HFF-Myc (cell line): Measurements from ENCODE around the gene DMD.

Source experiments
- DNase-seq: peaks from one replicate; pipeline ENCODE4 v3.0.0-alpha.2; 2011; ENCODE audit warnings: low read depth; ENCODE audit errors: extremely low read depth
- H3K4me3 ChIP-seq: replicated peaks from 2 replicates; pipeline ENCODE4 v1.5.1; 2011; ENCODE audit warnings: low read depth, mild to moderate bottlenecking, control low read depth, low read length
- CTCF ChIP-seq: IDR thresholded peaks from 2 replicates; pipeline ENCODE4 v1.5.1; 2012; ENCODE audit warnings: mild to moderate bottlenecking, low read depth, low read length, control low read depth; ENCODE audit errors: missing control alignments

The DMD gene

GRCh38 chrX:32987142-32987541 is 224.2 kb downstream of the DMD start:
- H3K4me3 ChIP-seq, result no peak overlapping the region
- TF ChIP-seq CTCF, result no peak
- no peak for DNase-seq

- TF ChIP-seq CTCF, result no peak
- H3K4me3 ChIP-seq, result no peak overlapping the region
- DNase-seq, result no peak
These were observed 225.8 kb downstream of the DMD start for GRCh38 chrX:32985544-32985943.

GRCh38 chrX:32966821-32967355 is 244.5 kb downstream of the DMD start:
- TF ChIP-seq CTCF, result no peak
- no peak for DNase-seq
- no peak overlapping the region for H3K4me3 ChIP-seq

- no peak for TF ChIP-seq CTCF
- no peak for DNase-seq
- no peak overlapping the region for H3K4me3 ChIP-seq
These were observed 257.2 kb downstream of the DMD start for GRCh38 chrX:32954125-32954524.

- DNase-seq, result no peak
- no peak for TF ChIP-seq CTCF
These were observed 263.2 kb downstream of the DMD start for GRCh38 chrX:32948130-32948529.

GRCh38 chrX:32937043-32937442 is 274.3 kb downstream of the DMD start:
- no peak overlapping the region for H3K4me3 ChIP-seq
- TF ChIP-seq CTCF, result no peak
- DNase-seq, result no peak

More at GRCh38 chrX:32948130-32948529, 263.2 kb downstream of the DMD start:
- no peak overlapping the region for H3K4me3 ChIP-seq

- H3K4me3 ChIP-seq, result no peak overlapping the region
- no peak for DNase-seq
- no peak for TF ChIP-seq CTCF
These were observed 277.8 kb downstream of the DMD start for GRCh38 chrX:32933548-32933947.
